Aorta (tissue), 5 donors: ENCODE results near the gene LHX3. TPM values are rescaled to one million over a fixed set of nuclear protein-coding genes. Genes with fewer than 3 reads are reported as not detected.

ENCODE experiments used
- ATAC-seq: fragments of 200-7000 bp; cut with Tn5 transposase; one replicate; pipeline ENCODE4 v1.9.1; 2022; ENCODE audit warnings: moderate library complexity; ENCODE audit not compliant: low FRiP score
- DNase-seq, 2 donors: peaks; one replicate each; pipeline ENCODE4 v3.0.0-alpha.2; 2020
- H3K27ac ChIP-seq, 2 donors: one replicate each; pipeline ENCODE4 v1.5.1; 2013; ENCODE audit warnings: low read length in 2 of 2, mild to moderate bottlenecking in 2 of 2, moderate library complexity in 2 of 2, control low read depth in 1 of 2, inconsistent platforms in 1 of 2, low read depth in 1 of 2
- H3K27me3 ChIP-seq, 2 donors: one replicate each; pipeline ENCODE4 v1.6.1; 2013; ENCODE audit warnings: control low read depth in 1 of 2, low read length in 1 of 2, mild to moderate bottlenecking in 1 of 2, moderate library complexity in 1 of 2; ENCODE audit not compliant: insufficient read depth in 2 of 2, control insufficient read depth in 1 of 2
- H3K36me3 ChIP-seq, 2 donors: one replicate each; pipeline ENCODE4 v1.6.1; 2013; ENCODE audit warnings: control low read depth in 1 of 2, low read length in 1 of 2, mild to moderate bottlenecking in 1 of 2; ENCODE audit not compliant: insufficient read depth in 2 of 2, control insufficient read depth in 1 of 2
- H3K4me1 ChIP-seq, 2 donors: one replicate each; pipeline ENCODE4 v1.6.1; 2013; ENCODE audit warnings: low read length in 2 of 2, control low read depth in 1 of 2, mild to moderate bottlenecking in 1 of 2, moderate library complexity in 1 of 2; ENCODE audit not compliant: insufficient read depth in 2 of 2, control insufficient read depth in 1 of 2
- H3K4me3 ChIP-seq, 2 donors: one replicate each; pipeline ENCODE4 v1.5.1; 2013; ENCODE audit warnings: low read length in 2 of 2, control low read depth in 1 of 2, mild to moderate bottlenecking in 1 of 2
- H3K9me3 ChIP-seq: one replicate; pipeline ENCODE4 v1.6.1; 2013; ENCODE audit warnings: mild to moderate bottlenecking, low read length; ENCODE audit not compliant: control insufficient read depth
- WGBS, 2 donors: extraction: QIAGEN DNeasy Blood & Tissue Kit; methylation state at CpG; one replicate each; pipeline ENCODE4 v1.1.7; 2013; 5-methylcytosine and 5-hydroxymethylcytosine counted together
- intact Hi-C, 2 donors: fragments of 100-400 bp; cut with DNase I; formaldehyde crosslinking; loops; one replicate each; pipeline versions ENCODE4 v1.14.2 to v1.15.0; 2022
- polyA plus RNA-seq, 2 donors: library from polyadenylated mRNA; stranded (reverse); fragments of 200-250 nt; gene quantifications; one replicate each; pipeline ENCODE4 v1.2.3, GENCODE V29; 2013
- total RNA-seq, 2 donors: library from RNA; stranded (reverse); fragmentation: NEBNext Ultra II Directional; extraction: Animal tissue kit (Norgen Biotek cat#: 25700); gene quantifications; one replicate each; pipeline ENCODE4 v1.2.1, GENCODE V29; 2021
- donor health status: healthy with polysubstance abuse.
- donor health status: Bipolar disorder and iron deficiency.
- donor health status: DM: no; HTN: no; CAD: no.
- donor health status: DM: no; HTN: no; CAD: no.
- donor health status: DM: yes; HTN: yes; CAD: no.

LHX3 gene
- total and polyA plus RNA-seq, 4 donors, result not detected

GRCh38 chr9:136180586-136180985 lies 24.3 kb downstream of the LHX3 start:
- H3K27ac ChIP-seq, result no peak overlapping the region
- H3K4me1 ChIP-seq, result no peaks in the 10 kb centered on the region
- no peaks in the 10 kb centered on the region for H3K36me3 ChIP-seq
- WGBS, 2 donors, result 91 to 94% methylated on average over 11 of the region's 11 CpGs
- intact Hi-C loops, result no loop called here
- no peak overlapping the region for H3K4me3 ChIP-seq
- H3K9me3 ChIP-seq, result no peaks in the 10 kb centered on the region
- DNase-seq (no peak), ATAC-seq (no peak)
- H3K27me3 ChIP-seq, result no peaks in the 10 kb centered on the region

GRCh38 chr9:136179761-136180160 lies 25.2 kb downstream of the LHX3 start:
- no peaks in the 10 kb centered on the region for H3K4me1 ChIP-seq
- H3K27ac ChIP-seq, result no peak overlapping the region
- no peak overlapping the region for H3K4me3 ChIP-seq
- intact Hi-C loops, result loop anchor here in 1 of 2 donors (10.0 kb wide), 1 partner anchor 105 kb away; no protein-coding TSS in a partner anchor
- H3K36me3 ChIP-seq, result no peaks in the 10 kb centered on the region
- H3K27me3 ChIP-seq, result no peaks in the 10 kb centered on the region
- 95 to 98% methylated on average over 13 of the region's 13 CpGs for WGBS, 2 donors
- no peak for ATAC-seq
- H3K9me3 ChIP-seq, result no peaks in the 10 kb centered on the region
- no peak for DNase-seq

GRCh38 chr9:136179101-136179616 lies 25.8 kb downstream of the LHX3 start:
- 82 to 86% methylated on average over 12 of the region's 12 CpGs for WGBS, 2 donors
- H3K27ac ChIP-seq, result no peak overlapping the region
- DNase-seq (no peak), ATAC-seq (no peak)
- intact Hi-C loops, result loop anchor here in 1 of 2 donors (10.0 kb wide), 1 partner anchor 106 kb away; no protein-coding TSS in a partner anchor
- no peaks in the 10 kb centered on the region for H3K4me1 ChIP-seq
- H3K9me3 ChIP-seq, result no peaks in the 10 kb centered on the region
- no peak overlapping the region for H3K4me3 ChIP-seq
- H3K36me3 ChIP-seq, result no peaks in the 10 kb centered on the region
- H3K27me3 ChIP-seq, result no peaks in the 10 kb centered on the region

- no peak for DNase-seq
- Histone ChIP-seq H3K9me3 (no peaks in the 10 kb centered on the region), H3K4me3 (no peak overlapping the region), H3K36me3 (no peaks in the 10 kb centered on the region), H3K27ac (no peak overlapping the region), H3K4me1 (no peaks in the 10 kb centered on the region), H3K27me3 (no peaks in the 10 kb centered on the region)
- no peak for ATAC-seq
- intact Hi-C loops, result loop anchor here in 1 of 2 donors (10.0 kb wide), 1 partner anchor 106 kb away; no protein-coding TSS in a partner anchor
- 68 to 70% methylated on average over 8 of the region's 8 CpGs for WGBS, 2 donors
These were observed 26.2 kb downstream of the LHX3 start for GRCh38 chr9:136178773-136179075.

- H3K27ac ChIP-seq, result no peak overlapping the region
- H3K9me3 ChIP-seq, result no peaks in the 10 kb centered on the region
- H3K4me3 ChIP-seq, result no peak overlapping the region
- H3K36me3 ChIP-seq, result no peaks in the 10 kb centered on the region
- intact Hi-C loops, result loop anchor here in 1 of 2 donors (10.0 kb wide), 1 partner anchor 107 kb away; no protein-coding TSS in a partner anchor
- ATAC-seq, result no peak
- no peaks in the 10 kb centered on the region for H3K4me1 ChIP-seq
- WGBS, 2 donors, result 68 to 76% methylated on average over 19 to 21 of the region's 21 CpGs
- no peaks in the 10 kb centered on the region for H3K27me3 ChIP-seq
- DNase-seq, result no peak
These were observed 26.7 kb downstream of the LHX3 start for GRCh38 chr9:136178061-136178772.

GRCh38 chr9:136177224-136177623 lies 27.7 kb downstream of the LHX3 start:
- 6 to 21% methylated on average over 14 of the region's 14 CpGs for WGBS, 2 donors
- DNase-seq (no peak), ATAC-seq (no peak)
- Histone ChIP-seq H3K27me3 (no peaks in the 10 kb centered on the region), H3K27ac (no peak overlapping the region), H3K36me3 (no peaks in the 10 kb centered on the region), H3K4me3 (no peak overlapping the region), H3K9me3 (no peaks in the 10 kb centered on the region), H3K4me1 (no peaks in the 10 kb centered on the region)
- intact Hi-C loops, result loop anchor here in 1 of 2 donors (10.0 kb wide), 1 partner anchor 108 kb away; no protein-coding TSS in a partner anchor

- H3K4me1 ChIP-seq, result no peaks in the 10 kb centered on the region
These were observed 29.2 kb downstream of the LHX3 start for GRCh38 chr9:136175616-136176197.

GRCh38 chr9:136174779-136175615 lies 29.9 kb downstream of the LHX3 start:
- 45 to 55% methylated on average over 8 of the region's 8 CpGs for WGBS, 2 donors
- Histone ChIP-seq H3K27ac (no peak overlapping the region), H3K4me1 (no peaks in the 10 kb centered on the region), H3K27me3 (no peaks in the 10 kb centered on the region), H3K9me3 (no peaks in the 10 kb centered on the region), H3K36me3 (no peaks in the 10 kb centered on the region), H3K4me3 (no peak overlapping the region)
- intact Hi-C loops, result loop anchor here in 1 of 2 donors (10.0 kb wide), 1 partner anchor 110 kb away; no protein-coding TSS in a partner anchor
- ATAC-seq (no peak), DNase-seq (no peak)

More at GRCh38 chr9:136175616-136176197, 29.2 kb downstream of the LHX3 start:
- ATAC-seq (no peak), DNase-seq (no peak)
- H3K9me3 ChIP-seq, result no peaks in the 10 kb centered on the region
- intact Hi-C loops, result loop anchor here in 1 of 2 donors (10.0 kb wide), 1 partner anchor 109 kb away; no protein-coding TSS in a partner anchor
- H3K36me3 ChIP-seq, result no peaks in the 10 kb centered on the region
- 7 to 13% methylated on average over 12 of the region's 12 CpGs for WGBS, 2 donors
- H3K27me3 ChIP-seq, result no peaks in the 10 kb centered on the region
- H3K27ac ChIP-seq, result no peak overlapping the region
- H3K4me3 ChIP-seq, result no peak overlapping the region
